Uterus (tissue), 4 donors: Measurements from ENCODE around the gene NEK8. TPM values are rescaled to one million over a fixed set of nuclear protein-coding genes. Genes with fewer than 3 reads are reported as not detected.

Source experiments
- DNase-seq, 2 donors: peaks; one replicate each; pipeline ENCODE4 v3.0.0-alpha.2; 2019 to 2020
- H3K27ac ChIP-seq, 2 donors: fragments of 200-600 bp; sonication (generic); 1 replicate in 1 of 2; 2 replicates in 1 of 2; pipeline ENCODE4 v1.5.1; 2016 to 2018
- H3K27me3 ChIP-seq, 2 donors: fragments of 200-600 bp; sonication (generic); one replicate each; pipeline ENCODE4 v1.5.1; 2018 to 2019; ENCODE audit warnings: control low read depth in 1 of 2
- H3K36me3 ChIP-seq, 2 donors: fragments of 200-600 bp; sonication (generic); one replicate each; pipeline ENCODE4 v1.5.1; 2019; ENCODE audit warnings: control low read depth in 1 of 2
- H3K4me1 ChIP-seq, 2 donors: fragments of 200-600 bp; sonication (generic); one replicate each; pipeline ENCODE4 v1.5.1; 2018 to 2019; ENCODE audit warnings: control low read depth in 1 of 2
- H3K4me3 ChIP-seq, 2 donors: fragments of 200-600 bp; sonication (generic); 1 replicate in 1 of 2; 2 replicates in 1 of 2; pipeline ENCODE4 v1.5.1; 2018 to 2019; ENCODE audit warnings: mild to moderate bottlenecking in 1 of 2
- H3K9me3 ChIP-seq, 2 donors: fragments of 200-600 bp; sonication (generic); one replicate each; pipeline ENCODE4 v1.5.1; 2019; ENCODE audit warnings: control low read depth in 1 of 2
- CTCF ChIP-seq, 4 experiments: fragments of 200-600 bp in 2 of 4; fragments of 450-650 bp in 2 of 4; sonication (generic) in 2 of 4; IDR thresholded peaks; one replicate each; pipeline ENCODE4 v1.5.1; 2016 to 2019; ENCODE audit warnings: antibody characterized with exemption in 4 of 4, mild to moderate bottlenecking in 2 of 4, moderate library complexity in 1 of 4
- POLR2A ChIP-seq, 2 donors: fragments of 450-650 bp; IDR thresholded peaks; one replicate each; pipeline ENCODE4 v1.6.1; 2016; ENCODE audit warnings: antibody characterized with exemption in 2 of 2, mild to moderate bottlenecking in 1 of 2, moderate library complexity in 1 of 2
- intact Hi-C: fragments of 100-400 bp; cut with DNase I; formaldehyde crosslinking; loops from one replicate; pipeline ENCODE4 v1.15.1; 2023; ENCODE audit warnings: low total_unique reads
- total RNA-seq, 4 donors: library from RNA; depleted of rRNA in 3 of 4; stranded (reverse); fragments of >200 nt in 3 of 4; gene quantifications; one replicate each; pipeline versions ENCODE4 v1.1.0 to v1.2.4, GENCODE V29; 2014 to 2023
- donor health status: DM: yes; HTN: yes; CAD: no.

The NEK8 gene
- total RNA-seq, 4 donors from 2014 or later: 1.2 to 5.0 (median 1.3) TPM; not detected in 1

GRCh38 chr17:28725660-28726225 lies 2.8 kb upstream of the NEK8 start:
- Histone ChIP-seq H3K27me3 (no peaks in the 10 kb centered on the region), H3K27ac (peak overlapping the region; percentile 40 to 100), H3K36me3 (no peaks in the 10 kb centered on the region), H3K9me3 (no peaks in the 10 kb centered on the region), H3K4me3 (peak overlapping the region; percentile 73 to 95), H3K4me1 (peaks cover 7 to 26% of the 10 kb centered on the region in 2 donors)
- no peak for DNase-seq
- intact Hi-C loops: no loop called here
- TF ChIP-seq CTCF (IDR thresholded peaks at IDR 0.05): no peak
- peak in 1 of 2 donors; percentile 44 for TF ChIP-seq POLR2A (IDR thresholded peaks at IDR 0.05)

- H3K27ac ChIP-seq: peak within 1 kb of the TSS; percentile 96 to 100
- H3K9me3 ChIP-seq: no peaks in the 10 kb centered on the region
- peaks cover 3 to 21% of the 10 kb centered on the region in 2 donors for H3K4me1 ChIP-seq
- H3K36me3 ChIP-seq: no peaks in the 10 kb centered on the region
- peak within 1 kb of the TSS; percentile 73 to 95 for H3K4me3 ChIP-seq
- no peaks in the 10 kb centered on the region for H3K27me3 ChIP-seq
- intact Hi-C loops: no loop called here
- peak in 1 of 2 donors; percentile 68 for DNase-seq
- TF ChIP-seq CTCF (IDR thresholded peaks at IDR 0.05): no peak
- TF ChIP-seq POLR2A (IDR thresholded peaks at IDR 0.05): no peak
Measured at GRCh38 chr17:28726226-28726626, 2.4 kb upstream of the NEK8 start, which contains the start of gene TLCD1. Gene TLCD1 (minus strand): TSS chr17:28726233. CDS start chr17:28726097, 136 bp downstream.

GRCh38 chr17:28726627-28727491 lies 1.7 kb upstream of the NEK8 start:
- peak; percentile 92 to 95 for DNase-seq
- Histone ChIP-seq H3K27me3 (no peaks in the 10 kb centered on the region), H3K36me3 (no peaks in the 10 kb centered on the region), H3K4me1 (peaks cover 2 to 15% of the 10 kb centered on the region in 2 donors), H3K9me3 (no peaks in the 10 kb centered on the region), H3K27ac (peak overlapping the region; percentile 96 to 100), H3K4me3 (peak overlapping the region; percentile 73 to 95)
- TF ChIP-seq CTCF (IDR thresholded peaks at IDR 0.05) (peak; percentile 99 to 100 (median 100)), POLR2A (IDR thresholded peaks at IDR 0.05) (peak in 1 of 2 donors; percentile 30)
- intact Hi-C loops: no loop called here

- no peak overlapping the region for H3K27ac ChIP-seq
- no peak for DNase-seq
- H3K9me3 ChIP-seq: no peaks in the 10 kb centered on the region
- intact Hi-C loops: no loop called here
- peaks cover 2 to 10% of the 10 kb centered on the region in 2 donors for H3K4me1 ChIP-seq
- H3K36me3 ChIP-seq: no peaks in the 10 kb centered on the region
- no peaks in the 10 kb centered on the region for H3K27me3 ChIP-seq
- H3K4me3 ChIP-seq: no peak overlapping the region
- TF ChIP-seq POLR2A (IDR thresholded peaks at IDR 0.05): no peak
Measured at GRCh38 chr17:28729950-28730330, 1.4 kb downstream of the NEK8 start.

GRCh38 chr17:28733346-28733745 lies 4.8 kb downstream of the NEK8 start:
- no peak for TF ChIP-seq CTCF (IDR thresholded peaks at IDR 0.05)
- TF ChIP-seq POLR2A (IDR thresholded peaks at IDR 0.05): no peak

More at GRCh38 chr17:28733346-28733745, 4.8 kb downstream of the NEK8 start:
- Histone ChIP-seq H3K4me3 (no peak overlapping the region), H3K9me3 (no peaks in the 10 kb centered on the region), H3K36me3 (no peaks in the 10 kb centered on the region), H3K27me3 (no peaks in the 10 kb centered on the region), H3K4me1 (no peaks in the 10 kb centered on the region), H3K27ac (no peak overlapping the region)
- intact Hi-C loops: no loop called here
- DNase-seq: no peak
